ENCODE data around the gene SIK3. TPM values are rescaled to one million over a fixed set of nuclear protein-coding genes. Genes with fewer than 3 reads are reported as not detected.

Gene SIK3
- total and polyA plus RNA-seq, 11 donors: 11.8 to 67.4 (median 38.1) TPM

GRCh38 chr11:116950210-116950609, 148.0 kb downstream of the SIK3 start:
- WGBS, 4 donors: 96 to 97% (median 96%) methylated on average over 4 of the region's 4 CpGs
- Histone ChIP-seq H3K9me3 (no peaks in the 10 kb centered on the region), H3K36me3 (peaks cover 0 to 48% (median 29%) of the 10 kb centered on the region in 9 donors), H3K27ac (no peak overlapping the region), H3K4me1 (peaks cover 0 to 25% (median 5%) of the 10 kb centered on the region in 12 donors), H3K27me3 (no peaks in the 10 kb centered on the region), H3K4me3 (no peak overlapping the region)
- intact Hi-C loops (cut with DNase I): no loop called here
- no peak for ATAC-seq
- no peak for DNase-seq
- TF ChIP-seq, protein P1, sequence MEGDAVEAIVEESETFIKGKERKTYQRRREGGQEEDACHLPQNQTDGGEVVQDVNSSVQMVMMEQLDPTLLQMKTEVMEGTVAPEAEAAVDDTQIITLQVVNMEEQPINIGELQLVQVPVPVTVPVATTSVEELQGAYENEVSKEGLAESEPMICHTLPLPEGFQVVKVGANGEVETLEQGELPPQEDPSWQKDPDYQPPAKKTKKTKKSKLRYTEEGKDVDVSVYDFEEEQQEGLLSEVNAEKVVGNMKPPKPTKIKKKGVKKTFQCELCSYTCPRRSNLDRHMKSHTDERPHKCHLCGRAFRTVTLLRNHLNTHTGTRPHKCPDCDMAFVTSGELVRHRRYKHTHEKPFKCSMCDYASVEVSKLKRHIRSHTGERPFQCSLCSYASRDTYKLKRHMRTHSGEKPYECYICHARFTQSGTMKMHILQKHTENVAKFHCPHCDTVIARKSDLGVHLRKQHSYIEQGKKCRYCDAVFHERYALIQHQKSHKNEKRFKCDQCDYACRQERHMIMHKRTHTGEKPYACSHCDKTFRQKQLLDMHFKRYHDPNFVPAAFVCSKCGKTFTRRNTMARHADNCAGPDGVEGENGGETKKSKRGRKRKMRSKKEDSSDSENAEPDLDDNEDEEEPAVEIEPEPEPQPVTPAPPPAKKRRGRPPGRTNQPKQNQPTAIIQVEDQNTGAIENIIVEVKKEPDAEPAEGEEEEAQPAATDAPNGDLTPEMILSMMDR (IDR thresholded peaks at IDR 0.05): no peak
- no peak for TF ChIP-seq POLR2A (IDR thresholded peaks at IDR 0.05)

DNA sequence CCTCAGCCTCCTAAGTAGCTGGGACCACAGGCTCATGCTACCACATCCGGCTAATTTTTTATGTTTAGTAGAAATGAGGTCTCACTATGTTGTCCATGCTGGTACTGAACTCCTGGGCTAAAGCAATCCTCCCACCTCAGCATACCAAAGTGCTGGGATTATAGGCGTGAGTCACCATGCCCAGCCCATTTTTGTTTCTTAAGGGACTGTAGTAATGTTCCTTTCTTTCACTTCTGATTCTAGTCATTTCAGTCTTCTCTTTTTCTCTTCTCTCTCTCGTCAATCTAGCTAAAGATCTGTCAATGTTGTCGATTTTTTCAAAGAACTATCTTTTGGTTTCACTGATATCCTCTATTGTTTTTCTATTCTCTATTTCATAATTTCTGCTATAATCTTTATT, 149.8 kb downstream of the SIK3 start:
- Histone ChIP-seq H3K27me3 (no peaks in the 10 kb centered on the region), H3K4me3 (peak overlapping the region in 1 of 12 donors; percentile 13), H3K9me3 (no peaks in the 10 kb centered on the region), H3K27ac (peak overlapping the region in 1 of 12 donors; percentile 68), H3K4me1 (peaks cover 0 to 15% (median 0%) of the 10 kb centered on the region in 12 donors), H3K36me3 (peaks cover 0 to 34% (median 23%) of the 10 kb centered on the region in 9 donors)
- DNase-seq: no peak
- no peak for ATAC-seq
- TF ChIP-seq POLR2A (IDR thresholded peaks at IDR 0.05): no peak
- TF ChIP-seq, protein P1 (IDR thresholded peaks at IDR 0.05): no peak
- intact Hi-C loops (cut with DNase I): no loop called here
- WGBS, 4 donors: 90 to 94% (median 93%) methylated on average over 4 of the region's 4 CpGs

DNA sequence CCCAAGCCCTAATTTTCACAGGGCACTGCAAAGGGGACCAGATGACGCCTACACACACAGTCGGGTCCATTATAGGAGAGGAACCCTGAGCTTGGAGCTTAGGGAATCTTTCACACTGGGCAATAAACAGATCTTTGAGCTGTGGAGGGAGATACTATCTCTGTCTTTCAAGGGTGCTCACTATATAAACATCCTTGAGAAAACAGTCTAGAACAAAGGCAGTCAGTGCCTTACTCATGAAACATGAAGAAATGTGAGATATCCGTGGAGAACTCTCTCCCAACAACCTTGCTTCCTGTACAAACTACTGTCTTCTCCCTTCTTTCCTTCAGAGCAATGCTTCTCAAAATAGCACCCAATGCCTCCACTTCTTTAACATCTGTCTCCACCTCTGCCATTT, 151.8 kb downstream of the SIK3 start:
- ATAC-seq (no peak), DNase-seq (no peak)
- Histone ChIP-seq H3K4me1 (peaks cover 0 to 15% (median 0%) of the 10 kb centered on the region in 12 donors), H3K4me3 (no peak overlapping the region), H3K36me3 (peaks cover 0 to 31% (median 21%) of the 10 kb centered on the region in 9 donors), H3K27me3 (no peaks in the 10 kb centered on the region), H3K9me3 (no peaks in the 10 kb centered on the region), H3K27ac (no peak overlapping the region)
- intact Hi-C loops (cut with DNase I): no loop called here
- TF ChIP-seq, protein P1 (IDR thresholded peaks at IDR 0.05): no peak
- TF ChIP-seq POLR2A (IDR thresholded peaks at IDR 0.05): no peak
- 81 to 91% (median 87%) methylated on average over 3 of the region's 3 CpGs for WGBS, 4 donors

DNA sequence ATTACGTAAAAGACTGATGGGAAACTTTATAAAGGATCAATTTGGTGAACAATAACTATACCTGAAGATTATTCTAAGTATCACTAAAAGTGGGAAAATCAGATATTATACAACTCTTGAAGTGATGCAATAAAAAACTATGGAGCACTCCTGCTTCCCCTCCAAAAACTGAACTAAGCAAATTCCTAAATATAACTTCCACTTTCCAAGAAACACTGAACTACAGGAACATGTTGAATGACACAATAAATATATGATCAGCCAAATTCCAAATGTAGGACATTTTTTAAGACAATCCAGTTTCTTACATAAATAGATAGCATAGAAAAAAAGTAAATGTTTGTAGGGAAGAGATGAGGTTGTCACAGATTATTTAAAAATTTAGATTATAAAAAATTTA, 158.7 kb downstream of the SIK3 start:
- H3K4me1 ChIP-seq: peaks cover 0 to 16% (median 0%) of the 10 kb centered on the region in 12 donors
- no peaks in the 10 kb centered on the region for H3K27me3 ChIP-seq
- no peak for ATAC-seq
- WGBS, 4 donors: 90 to 100% (median 98%) methylated on average over 1 of the region's 1 CpG
- peak overlapping the region in 1 of 12 donors; percentile 25 for H3K27ac ChIP-seq
- H3K9me3 ChIP-seq: no peaks in the 10 kb centered on the region
- H3K36me3 ChIP-seq: peaks cover 0 to 17% (median 4%) of the 10 kb centered on the region in 9 donors
- intact Hi-C loops (cut with DNase I): no loop called here
- TF ChIP-seq, protein P1 (IDR thresholded peaks at IDR 0.05): no peak
- TF ChIP-seq POLR2A (IDR thresholded peaks at IDR 0.05): no peak
- no peak for DNase-seq
- no peak overlapping the region for H3K4me3 ChIP-seq

Data from heart left ventricle (tissue), 16 donors.